PFSK-1 (cell line): ENCODE data around the gene POU3F3.

Source experiments
- POLR2AphosphoS5 ChIP-seq: IDR thresholded peaks from 2 replicates; pipeline ENCODE4 v1.6.1; 2012; ENCODE audit warnings: low read depth, mild to moderate bottlenecking, control low read depth, low read length, moderate library complexity
- REST ChIP-seq, 2 experiments: IDR thresholded peaks; 2 replicates each; pipeline versions ENCODE4 v1.6.1 to v1.8.0; 2011 to 2012; ENCODE audit warnings: low read depth in 2 of 2, low read length in 2 of 2, control low read depth in 1 of 2, inconsistent platforms in 1 of 2, mild to moderate bottlenecking in 1 of 2, moderate library complexity in 1 of 2; ENCODE audit not compliant: insufficient read depth in 1 of 2
- TAF1 ChIP-seq: IDR thresholded peaks from 2 replicates; pipeline ENCODE4 v1.6.1; 2012; ENCODE audit warnings: low read length, control low read depth, borderline replicate concordance; ENCODE audit not compliant: insufficient read depth

DNA sequence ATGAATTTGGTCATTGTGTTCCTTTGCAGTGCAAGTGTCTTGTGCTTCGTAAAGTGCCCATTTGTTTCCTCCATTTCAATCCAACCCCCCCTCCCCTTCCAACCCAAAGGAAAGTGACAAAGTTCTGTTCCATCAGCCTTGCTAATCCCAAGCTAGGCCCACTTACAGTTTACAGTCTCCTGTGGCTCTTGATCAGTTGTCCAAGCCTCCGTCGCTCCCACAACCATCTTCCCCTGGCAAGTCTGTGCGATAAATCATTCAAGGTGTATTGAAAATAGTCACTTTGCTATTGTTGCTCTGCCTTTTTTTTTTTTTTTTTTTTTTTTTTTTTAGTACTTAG is 6.5 kb downstream of the POU3F3 start:
- TF ChIP-seq REST (IDR thresholded peaks at IDR 0.05; ENCODE audit: insufficient read depth in 1 of 2, low read depth in 2 of 2, low read length in 2 of 2) (no peak), TAF1 (no peak), POLR2AphosphoS5 (no peak)
